GM21381 (cell line): ENCODE data around the gene PPP2R5E.
"Not testable (repeated sequence)": the region's sequence is repeated elsewhere in the genome, so short reads cannot be mapped to it uniquely, and the experiment has no call there.

ENCODE experiments used
- ATAC-seq: cut with Tn5 transposase; IDR thresholded peaks from one replicate; pipeline ENCODE4 v1.9.1; 2021; ENCODE audit warnings: mild to moderate bottlenecking, moderate library complexity; ENCODE audit not compliant: unreplicated experiment

PPP2R5E gene

DNA sequence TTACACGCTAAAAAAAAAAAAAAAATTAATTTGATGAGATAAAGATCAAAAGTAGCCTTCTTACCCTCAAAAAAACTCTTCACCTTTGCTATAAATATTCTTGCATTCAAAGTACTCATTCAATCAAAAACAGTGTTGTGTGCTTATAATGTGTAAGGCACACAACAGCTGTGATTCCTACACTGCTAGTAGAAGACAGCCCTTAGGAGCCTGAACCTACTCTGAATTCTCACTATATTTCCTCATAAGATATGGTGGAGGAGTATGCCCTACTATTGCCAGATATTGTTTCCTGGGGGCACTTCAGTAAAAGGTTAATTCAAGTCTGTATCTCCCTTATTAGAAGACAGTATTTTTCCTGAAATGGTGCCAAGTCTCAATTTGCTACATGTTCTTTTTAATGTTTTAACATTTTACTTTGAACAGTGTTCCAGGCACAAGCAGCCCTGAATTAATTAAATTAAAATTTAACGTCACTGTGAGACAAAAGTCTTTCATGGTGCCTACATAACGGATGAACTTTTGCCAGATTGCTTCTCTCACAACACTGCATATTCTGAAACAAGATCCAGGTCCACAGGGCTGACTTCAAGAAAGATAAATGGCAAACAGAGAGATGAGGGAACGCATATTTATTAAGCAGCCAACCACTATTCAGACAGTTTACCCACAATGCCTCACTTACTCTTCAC is 19.3 kb downstream of the PPP2R5E start:
- ATAC-seq = no peak

DNA sequence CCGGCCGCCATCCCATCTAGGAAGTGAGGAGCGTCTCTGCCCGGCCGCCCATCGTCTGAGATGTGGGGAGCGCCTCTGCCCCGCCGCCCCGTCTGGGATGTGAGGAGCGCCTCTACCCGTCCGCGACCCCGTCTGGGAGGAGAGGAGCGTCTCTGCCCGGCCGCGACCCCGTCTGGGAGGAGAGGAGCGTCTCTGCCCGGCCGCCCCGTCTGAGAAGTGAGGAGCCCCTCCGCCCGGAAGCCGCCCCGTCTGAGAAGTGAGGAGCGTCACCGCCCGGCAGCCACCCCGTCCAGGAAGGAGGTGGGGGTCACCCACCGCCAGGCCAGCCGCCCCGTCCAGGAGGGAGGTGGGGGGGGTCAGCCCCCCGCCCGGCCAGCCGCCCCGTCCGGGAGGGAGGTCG is 20.7 kb downstream of the PPP2R5E start:
- not testable (repeated sequence) for ATAC-seq

DNA sequence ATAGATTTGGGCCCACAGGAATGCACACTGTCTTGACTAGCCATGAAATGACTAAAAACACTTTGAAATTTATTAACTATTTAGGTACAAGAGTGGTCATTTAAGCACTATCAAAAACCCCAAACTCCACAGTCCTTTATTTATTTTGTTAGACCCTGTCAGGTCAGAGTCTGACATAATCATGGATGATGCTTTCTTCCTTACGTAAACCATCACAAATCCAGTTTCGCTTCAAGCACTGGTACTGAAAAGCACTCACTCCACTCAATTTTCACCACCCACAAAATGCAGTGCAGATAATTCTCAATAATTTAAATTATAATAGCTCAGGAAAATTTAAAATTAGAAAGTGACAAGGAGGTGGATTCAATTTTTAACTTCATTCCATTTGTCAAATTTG is 25.8 kb downstream of the PPP2R5E start:
- ATAC-seq = no peak

DNA sequence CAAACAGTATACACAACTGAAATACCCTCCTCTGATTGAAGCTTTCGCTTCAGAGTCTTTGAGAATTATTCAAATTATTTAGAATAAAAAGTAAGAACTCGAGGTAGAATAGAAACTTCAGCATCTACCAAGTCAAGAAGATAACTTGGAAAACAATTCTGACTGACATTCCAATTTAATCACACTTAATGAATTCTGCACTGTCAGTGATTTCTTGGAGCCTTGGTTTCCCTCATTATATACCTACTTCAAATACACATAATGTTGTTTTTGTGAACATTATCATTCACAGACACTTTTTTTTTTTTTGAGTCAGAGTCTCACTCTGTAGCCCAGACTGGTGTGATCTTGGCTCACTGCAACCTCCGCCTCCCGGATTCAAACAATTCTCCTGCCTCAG is 27.9 kb downstream of the PPP2R5E start:
- no peak for ATAC-seq

DNA sequence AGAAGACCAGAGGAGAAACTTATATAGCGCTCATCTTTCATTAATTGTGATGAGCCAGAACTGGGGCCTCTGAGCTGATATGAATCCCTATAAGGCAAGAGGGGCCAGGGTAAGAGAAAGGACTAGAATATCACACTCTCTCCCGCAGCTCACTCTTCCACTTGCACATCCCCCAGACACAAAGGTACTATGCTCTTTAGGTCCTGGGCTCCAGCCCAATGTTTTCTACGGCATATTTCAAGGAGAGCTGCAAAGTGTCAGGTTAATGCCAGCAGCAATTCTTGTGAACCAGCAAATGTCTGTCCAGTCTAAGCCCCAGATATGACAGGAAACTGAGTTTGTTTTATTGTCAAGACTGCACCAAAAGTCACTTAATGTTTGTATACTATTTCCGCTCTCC is 29.4 kb downstream of the PPP2R5E start:
- no peak for ATAC-seq

DNA sequence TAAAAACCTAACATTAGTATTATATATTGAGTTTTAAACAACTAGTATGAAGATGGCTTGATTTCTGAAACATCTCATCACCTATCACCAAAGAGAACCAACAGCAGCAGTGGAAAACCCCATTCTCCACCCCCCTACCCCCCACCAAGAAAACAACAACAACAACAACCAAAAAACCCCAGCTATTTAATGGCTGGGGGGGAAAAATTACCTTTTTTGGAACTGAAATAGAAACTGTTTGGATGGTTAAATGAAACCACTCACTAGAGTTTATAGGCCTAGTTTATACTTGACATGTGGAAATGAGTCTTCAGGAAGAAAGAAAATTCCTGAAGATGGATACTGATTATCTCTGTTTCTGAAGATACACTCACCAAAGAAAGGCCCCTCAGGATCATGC is 30.3 kb downstream of the PPP2R5E start:
- ATAC-seq = no peak

DNA sequence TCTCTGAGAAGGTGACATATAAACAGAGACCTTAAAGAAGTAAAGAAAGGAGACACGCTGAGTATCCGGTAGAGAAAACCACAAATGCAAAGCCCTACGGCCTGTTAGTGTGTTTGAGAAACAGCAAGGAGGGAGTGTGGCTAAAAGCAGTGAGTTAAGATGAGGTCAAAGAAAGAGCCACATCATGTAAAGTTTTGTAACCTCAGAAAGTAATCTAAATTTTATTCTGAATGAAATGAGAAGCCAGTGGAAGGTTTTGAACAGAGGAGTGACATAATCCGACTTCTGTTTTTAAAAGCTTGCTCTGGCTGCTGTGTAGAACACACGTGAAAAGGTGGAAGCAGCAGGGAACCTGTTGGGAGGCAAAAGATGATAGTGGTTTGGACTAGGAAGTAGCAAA is 32.6 kb downstream of the PPP2R5E start:
- ATAC-seq = peak; percentile 73

- no peak for ATAC-seq
Observed at GRCh38 chr14:63508033-63508432, 35.1 kb downstream of the PPP2R5E start.

DNA sequence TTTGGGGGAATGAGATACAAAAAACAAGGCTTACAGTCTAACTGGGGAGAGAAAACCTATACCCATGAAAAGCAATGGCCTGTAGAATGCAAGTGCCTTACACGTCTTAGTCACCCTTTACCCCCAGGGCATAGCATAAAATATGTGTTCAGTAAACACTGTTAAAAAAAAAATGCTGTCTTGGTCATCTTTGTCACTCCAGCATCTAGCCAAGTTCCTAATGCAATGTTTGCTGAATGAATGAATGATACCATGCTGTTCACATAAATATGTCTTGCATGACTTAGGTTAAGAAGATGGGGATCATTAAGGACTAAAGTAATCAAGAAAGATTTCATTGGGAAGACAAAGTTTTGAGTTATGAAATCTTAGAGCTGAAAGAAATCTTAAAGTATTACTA is 38.5 kb downstream of the PPP2R5E start:
- no peak for ATAC-seq

- ATAC-seq = no peak
Observed at GRCh38 chr14:63501429-63501828, 41.7 kb downstream of the PPP2R5E start.

DNA sequence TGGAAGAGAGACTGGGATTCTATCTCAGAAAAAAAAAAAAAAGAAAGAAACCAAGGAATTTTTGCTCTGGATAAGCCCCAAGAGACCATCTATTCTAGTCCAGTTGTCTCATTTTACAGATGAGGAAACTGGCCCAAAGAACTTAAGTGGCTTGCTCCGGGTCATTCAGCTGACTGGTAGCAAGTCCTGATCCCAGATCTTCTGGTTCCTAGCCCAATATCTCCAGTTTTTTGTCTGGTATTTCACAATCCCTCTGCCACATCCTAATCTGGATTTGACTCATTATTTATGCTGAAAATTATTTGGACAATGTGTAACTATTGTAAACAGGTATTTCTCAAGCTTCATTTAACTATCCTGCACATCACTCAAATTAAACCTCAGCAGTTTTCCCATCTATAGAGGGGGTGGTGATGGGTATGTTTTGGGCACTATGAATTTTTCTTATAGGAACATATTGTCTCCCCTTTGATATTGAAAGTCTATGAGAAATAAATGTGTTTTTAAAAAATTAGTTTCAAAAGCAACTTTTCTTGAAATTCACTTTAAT is 43.4 kb downstream of the PPP2R5E start:
- no peak for ATAC-seq

DNA sequence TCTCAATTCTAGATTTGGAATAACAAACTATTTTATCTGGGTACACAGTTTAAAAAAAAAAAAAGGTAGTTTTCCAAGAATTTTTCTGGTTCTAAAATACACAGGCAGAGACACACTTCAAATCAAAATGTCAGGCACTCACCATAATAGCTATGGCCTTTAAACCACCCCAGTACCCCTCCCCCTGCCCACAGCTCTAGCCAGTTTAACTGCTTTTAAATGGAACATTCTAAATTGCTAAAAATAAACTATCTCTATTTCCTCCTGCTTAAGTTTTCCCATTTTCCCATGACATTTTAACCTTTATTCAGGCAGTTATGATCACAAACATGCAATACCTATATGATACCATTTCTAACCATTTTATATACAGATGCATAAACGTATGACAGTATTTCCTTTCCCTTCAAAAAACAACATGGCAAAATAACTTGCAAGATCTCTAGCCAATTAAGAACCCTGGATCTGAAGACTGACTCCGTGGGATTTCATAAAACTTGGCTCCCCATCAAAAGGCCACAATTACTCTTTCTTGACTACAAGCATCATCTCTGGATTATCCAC is 46.3 kb downstream of the PPP2R5E start:
- no peak for ATAC-seq

GRCh38 chr14:63493246-63493645 is 49.9 kb downstream of the PPP2R5E start:
- ATAC-seq = no peak

DNA sequence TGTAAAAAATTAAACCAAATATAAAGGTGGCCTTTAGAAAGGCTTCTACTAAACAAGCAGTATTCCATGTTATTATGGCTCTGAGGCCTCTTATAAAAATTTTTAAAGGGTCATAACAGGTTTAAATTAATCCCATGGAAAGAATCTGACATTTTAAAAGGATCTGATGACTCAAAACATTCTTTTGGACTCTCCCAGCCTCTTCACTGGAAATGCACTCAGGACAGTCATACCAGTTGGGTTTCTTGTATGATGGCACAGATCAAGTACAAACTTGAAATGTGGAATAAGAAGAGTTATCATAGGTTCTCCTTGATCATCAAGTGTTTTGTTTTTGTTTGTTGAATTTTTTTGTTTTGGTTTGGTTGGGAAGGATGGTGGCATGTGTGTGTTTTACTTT is 50.8 kb downstream of the PPP2R5E start:
- ATAC-seq = no peak

- ATAC-seq = no peak
Observed at GRCh38 chr14:63487724-63488123, 55.5 kb downstream of the PPP2R5E start.

DNA sequence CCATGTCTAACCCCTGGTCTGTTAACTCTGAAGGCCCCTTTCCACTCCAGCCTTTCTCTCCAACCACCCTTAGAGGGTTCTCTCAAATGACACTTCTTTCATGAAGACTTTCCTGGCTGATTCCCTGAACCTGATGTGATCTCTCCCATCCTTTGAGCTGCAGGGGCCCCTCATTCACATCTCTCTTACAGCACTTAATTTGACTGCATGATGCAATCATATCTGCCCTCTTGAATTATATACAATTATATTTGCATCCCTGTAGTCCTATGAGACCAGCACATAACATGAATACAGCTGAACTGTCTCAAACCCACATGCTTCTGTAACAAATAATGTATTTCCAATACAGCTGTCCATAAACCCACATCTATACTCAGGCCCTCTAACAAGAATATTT is 56.4 kb downstream of the PPP2R5E start:
- ATAC-seq = no peak

DNA sequence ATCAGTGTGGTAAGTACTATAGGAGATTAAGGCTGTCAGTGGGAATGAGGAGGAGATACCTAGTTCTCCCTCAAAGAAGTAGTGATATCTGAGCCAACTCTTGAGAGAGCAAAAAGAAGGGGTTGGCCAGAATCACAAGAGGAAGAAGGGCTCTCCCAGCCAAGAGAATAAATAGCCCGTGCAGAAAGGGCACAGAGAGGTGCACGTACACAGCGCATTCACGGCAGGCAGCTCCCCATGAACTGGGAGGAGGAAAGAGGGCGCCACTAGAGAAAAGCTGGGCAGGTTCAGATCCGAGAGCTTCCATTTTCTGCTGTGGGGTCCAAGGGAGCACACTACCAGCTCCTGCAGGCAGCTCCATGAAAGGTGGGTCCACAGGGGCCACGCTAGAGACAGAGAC is 59.9 kb downstream of the PPP2R5E start:
- ATAC-seq = no peak

- no peak for ATAC-seq
Observed at GRCh38 chr14:63480599-63480998, 62.6 kb downstream of the PPP2R5E start.

DNA sequence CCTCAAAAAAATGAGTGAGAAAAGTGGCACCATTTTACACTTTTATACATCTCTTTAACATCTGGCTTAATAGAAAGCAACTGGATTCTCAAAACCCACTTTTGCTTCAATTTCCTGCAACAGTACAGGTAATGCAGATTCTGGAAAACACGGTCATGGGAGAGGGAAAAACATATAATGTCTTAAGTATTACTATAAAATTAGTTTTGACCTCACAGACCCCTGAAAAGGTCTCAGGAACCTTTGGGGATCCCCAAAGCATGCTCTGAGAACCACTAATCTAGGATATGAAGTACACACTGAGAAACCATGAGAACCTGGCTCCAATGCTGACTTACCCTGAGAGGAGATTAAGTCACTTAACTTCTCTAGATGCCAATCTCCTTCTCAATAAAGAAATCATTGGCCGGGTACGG is 64.7 kb downstream of the PPP2R5E start:
- ATAC-seq = peak; percentile 48

DNA sequence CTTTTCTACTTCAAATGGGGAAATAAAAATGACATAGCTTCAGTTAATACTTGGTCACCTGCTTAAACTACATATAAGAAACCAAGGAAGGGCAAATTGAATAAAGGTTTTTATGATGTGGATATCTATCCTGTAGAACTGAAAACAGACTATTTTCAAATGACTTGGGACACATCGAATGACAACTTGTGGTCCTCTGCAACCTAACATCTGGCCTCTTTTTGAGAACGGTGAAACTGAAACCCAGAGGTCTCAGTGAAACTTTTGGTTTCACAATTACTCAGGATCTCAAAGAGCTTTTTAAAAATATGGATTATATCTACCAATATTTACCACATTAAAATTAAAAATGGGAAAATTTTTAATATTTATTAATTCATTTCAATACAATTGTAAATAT is 65.2 kb downstream of the PPP2R5E start:
- peak; percentile 87 for ATAC-seq

DNA sequence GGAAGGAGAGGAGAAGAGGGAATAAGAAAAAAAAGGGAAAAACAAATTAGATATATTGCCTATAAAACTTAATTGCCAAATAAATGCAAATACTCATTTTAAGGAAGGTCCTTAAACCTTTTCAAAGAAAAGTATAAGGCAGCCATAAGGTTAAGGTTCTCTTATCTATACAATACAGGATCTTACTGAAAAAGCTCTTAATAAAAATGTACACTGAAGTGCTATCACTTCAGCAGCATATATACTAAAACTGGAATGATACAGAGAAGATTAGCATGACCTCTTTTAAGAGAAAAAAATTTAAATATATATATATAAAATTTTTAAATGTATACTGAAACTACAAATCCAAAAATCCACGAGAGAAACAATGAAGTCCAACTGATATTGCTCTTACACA is 65.6 kb downstream of the PPP2R5E start:
- no peak for ATAC-seq

DNA sequence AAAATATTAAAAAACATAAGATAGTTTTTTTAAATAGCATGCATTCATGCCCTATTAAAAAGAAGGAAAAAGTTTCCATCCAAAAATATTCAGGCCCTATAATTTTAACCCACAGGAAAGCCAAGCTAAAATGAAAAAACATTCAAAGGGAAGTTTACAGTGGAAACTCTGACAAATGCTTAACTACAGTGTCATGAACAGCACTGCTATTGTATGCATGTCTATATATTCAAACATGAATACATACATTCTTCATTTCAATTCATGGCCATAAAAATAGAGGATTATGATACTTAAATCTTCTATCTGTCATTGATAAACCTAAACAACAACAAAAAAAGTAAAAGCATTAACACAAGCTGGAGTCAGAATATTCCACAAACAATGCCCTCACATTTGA is 67.4 kb downstream of the PPP2R5E start:
- no peak for ATAC-seq

- no peak for ATAC-seq
Observed at GRCh38 chr14:63474844-63475243, 68.3 kb downstream of the PPP2R5E start.
